Stimulated activated CD8-positive, alpha-beta memory T cell treated with anti-CD3 and anti-CD28 coated beads, Interleukin-15, amount 100 ng/mL, for 24 hours (primary cell): ENCODE measurements around the gene SLC35F4.
"Not testable (repeated sequence)": the region's sequence is repeated elsewhere in the genome, so short reads cannot be mapped to it uniquely, and the experiment has no call there.

Experiments
- DNase-seq: peaks from one replicate; pipeline ENCODE4 v3.0.0-alpha.2; 2020; ENCODE audit warnings: low read depth

Gene SLC35F4

GRCh38 chr14:57865403-57866198 lies at the start of gene SLC35F4:
TSS of gene SLC35F4 (minus strand) at chr14:57866092.
- no peak for DNase-seq

- no peak for DNase-seq
Measured at GRCh38 chr14:57909626-57910025, 43.7 kb upstream of the SLC35F4 start.

- DNase-seq: no peak
Measured at GRCh38 chr14:57903954-57904353, 38.1 kb upstream of the SLC35F4 start.

- no peak for DNase-seq
Measured at GRCh38 chr14:57898837-57899572, 33.1 kb upstream of the SLC35F4 start.

- no peak for DNase-seq
Measured at GRCh38 chr14:57897144-57897748, 31.4 kb upstream of the SLC35F4 start.

- DNase-seq: no peak
Measured at GRCh38 chr14:57889245-57889644, 23.4 kb upstream of the SLC35F4 start.

GRCh38 chr14:57884175-57884574 lies 18.3 kb upstream of the SLC35F4 start:
- DNase-seq: no peak

- DNase-seq: no peak
Measured at GRCh38 chr14:57883061-57883460, 17.2 kb upstream of the SLC35F4 start.

- DNase-seq: no peak
Measured at GRCh38 chr14:57879516-57879915, 13.6 kb upstream of the SLC35F4 start.

GRCh38 chr14:57875985-57876384 lies 10.1 kb upstream of the SLC35F4 start:
- DNase-seq: no peak

- DNase-seq: no peak
Measured at GRCh38 chr14:57875296-57875695, 9.4 kb upstream of the SLC35F4 start.

GRCh38 chr14:57871459-57872080 lies 5.7 kb upstream of the SLC35F4 start:
- no peak for DNase-seq

GRCh38 chr14:57870686-57871457 lies 5.0 kb upstream of the SLC35F4 start:
- DNase-seq: no peak

GRCh38 chr14:57869617-57870016 lies 3.7 kb upstream of the SLC35F4 start:
- no peak for DNase-seq

- DNase-seq: no peak
Measured at GRCh38 chr14:57866199-57866705, 360 bp upstream of the SLC35F4 start.

GRCh38 chr14:57865066-57865402 lies 858 bp downstream of the SLC35F4 start:
- DNase-seq: no peak

GRCh38 chr14:57864659-57865058 lies 1.2 kb downstream of the SLC35F4 start:
- DNase-seq: no peak

GRCh38 chr14:57863471-57863870 lies 2.4 kb downstream of the SLC35F4 start:
- no peak for DNase-seq

GRCh38 chr14:57855666-57856065 lies 10.2 kb downstream of the SLC35F4 start:
- not testable (repeated sequence) for DNase-seq

- no peak for DNase-seq
Measured at GRCh38 chr14:57854571-57854970, 11.3 kb downstream of the SLC35F4 start.

GRCh38 chr14:57851354-57851753 lies 14.5 kb downstream of the SLC35F4 start:
- no peak for DNase-seq

- DNase-seq: no peak
Measured at GRCh38 chr14:57848786-57849185, 17.1 kb downstream of the SLC35F4 start.
